ENCODE measurements around the gene KCNK15.

The KCNK15 gene

DNA sequence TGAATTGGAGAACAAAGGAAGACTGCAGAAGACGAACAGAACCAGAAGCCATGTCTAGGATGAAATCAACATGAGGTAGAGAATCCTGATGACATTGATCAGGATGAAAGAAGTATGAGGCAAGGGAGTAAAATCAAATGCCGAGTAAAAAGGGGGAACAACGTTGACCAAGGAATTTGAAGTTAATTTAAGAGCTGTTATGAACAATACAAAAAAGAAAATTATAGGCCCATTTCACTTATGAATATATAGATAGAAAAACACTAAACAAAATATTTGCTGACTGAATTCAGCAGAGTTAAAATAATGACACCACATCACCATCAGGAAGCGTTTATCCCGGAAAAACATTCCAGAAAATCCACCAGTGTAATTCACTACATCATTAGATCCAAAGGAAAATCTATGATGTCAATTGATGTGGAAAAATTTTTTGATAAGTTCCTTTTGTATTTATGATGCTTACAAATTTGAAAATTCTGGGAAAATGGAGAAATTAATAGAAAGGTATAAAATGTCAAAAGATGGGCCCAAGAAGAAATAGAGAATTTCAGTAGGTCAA lies 38.6 kb upstream of the KCNK15 start:
- H3K9ac ChIP-seq: no peak overlapping the region
- no peak overlapping the region for H3K4me2 ChIP-seq

DNA sequence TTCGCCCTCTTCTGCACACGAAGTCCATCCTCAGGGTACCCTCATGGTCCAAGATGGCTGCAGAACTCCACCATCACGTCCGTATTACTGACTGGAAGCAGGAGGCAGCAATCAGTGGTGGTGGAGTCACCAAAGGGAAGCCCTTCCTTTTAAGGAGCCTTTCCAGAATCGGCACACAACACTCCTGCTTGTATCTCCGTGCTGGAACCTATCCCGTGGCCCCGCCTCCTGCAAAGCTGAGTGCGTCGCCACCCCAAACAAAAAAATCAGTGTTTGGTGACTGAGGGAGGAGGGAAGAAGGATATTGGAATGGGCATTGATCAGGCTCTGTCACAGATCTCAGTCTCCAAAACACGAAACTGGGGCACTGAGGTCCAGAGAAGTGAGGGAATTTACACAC lies 36.3 kb upstream of the KCNK15 start:
- Histone ChIP-seq H3K4me2 (no peak overlapping the region), H3K36me3 (ENCODE audit: insufficient read depth) (no peaks in the 10 kb centered on the region), H3K27me3 (ENCODE audit: insufficient read depth, low read depth) (peaks cover 88% of the 10 kb centered on the region), H3K79me2 (ENCODE audit: insufficient read depth, low read depth) (no peaks in the 10 kb centered on the region), H3K27ac (no peak overlapping the region), H3K4me3 (IDR thresholded peaks at IDR 0.05; ENCODE audit: insufficient read depth, low read depth, low read length) (no peak overlapping the region), H3K9ac (no peak overlapping the region), H2AFZ (ENCODE audit: low read depth) (no peak overlapping the region), H4K20me1 (ENCODE audit: insufficient read depth) (no peaks in the 10 kb centered on the region; the same call in 1 of the 2 replicates), H3K4me1 (ENCODE audit: low read depth, poor library complexity, severe bottlenecking) (peaks cover 13% of the 10 kb centered on the region)
- TF ChIP-seq, protein P1, sequence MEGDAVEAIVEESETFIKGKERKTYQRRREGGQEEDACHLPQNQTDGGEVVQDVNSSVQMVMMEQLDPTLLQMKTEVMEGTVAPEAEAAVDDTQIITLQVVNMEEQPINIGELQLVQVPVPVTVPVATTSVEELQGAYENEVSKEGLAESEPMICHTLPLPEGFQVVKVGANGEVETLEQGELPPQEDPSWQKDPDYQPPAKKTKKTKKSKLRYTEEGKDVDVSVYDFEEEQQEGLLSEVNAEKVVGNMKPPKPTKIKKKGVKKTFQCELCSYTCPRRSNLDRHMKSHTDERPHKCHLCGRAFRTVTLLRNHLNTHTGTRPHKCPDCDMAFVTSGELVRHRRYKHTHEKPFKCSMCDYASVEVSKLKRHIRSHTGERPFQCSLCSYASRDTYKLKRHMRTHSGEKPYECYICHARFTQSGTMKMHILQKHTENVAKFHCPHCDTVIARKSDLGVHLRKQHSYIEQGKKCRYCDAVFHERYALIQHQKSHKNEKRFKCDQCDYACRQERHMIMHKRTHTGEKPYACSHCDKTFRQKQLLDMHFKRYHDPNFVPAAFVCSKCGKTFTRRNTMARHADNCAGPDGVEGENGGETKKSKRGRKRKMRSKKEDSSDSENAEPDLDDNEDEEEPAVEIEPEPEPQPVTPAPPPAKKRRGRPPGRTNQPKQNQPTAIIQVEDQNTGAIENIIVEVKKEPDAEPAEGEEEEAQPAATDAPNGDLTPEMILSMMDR (conservative IDR thresholded peaks at IDR 0.05; ENCODE audit: low read depth, low read length): no peak

More for the DNA sequence above, 38.6 kb upstream of the KCNK15 start:
- Histone ChIP-seq H4K20me1 (ENCODE audit: insufficient read depth) (no peaks in the 10 kb centered on the region; the same call in 1 of the 2 replicates), H3K27ac (no peak overlapping the region), H3K79me2 (ENCODE audit: insufficient read depth, low read depth) (no peaks in the 10 kb centered on the region), H3K4me1 (ENCODE audit: low read depth, poor library complexity, severe bottlenecking) (peaks cover 10% of the 10 kb centered on the region), H3K27me3 (ENCODE audit: insufficient read depth, low read depth) (peaks cover 83% of the 10 kb centered on the region), H3K4me3 (IDR thresholded peaks at IDR 0.05; ENCODE audit: insufficient read depth, low read depth, low read length) (no peak overlapping the region), H3K36me3 (ENCODE audit: insufficient read depth) (no peaks in the 10 kb centered on the region), H2AFZ (ENCODE audit: low read depth) (no peak overlapping the region)
- TF ChIP-seq, protein P1 (conservative IDR thresholded peaks at IDR 0.05; ENCODE audit: low read depth, low read length): no peak

DNA sequence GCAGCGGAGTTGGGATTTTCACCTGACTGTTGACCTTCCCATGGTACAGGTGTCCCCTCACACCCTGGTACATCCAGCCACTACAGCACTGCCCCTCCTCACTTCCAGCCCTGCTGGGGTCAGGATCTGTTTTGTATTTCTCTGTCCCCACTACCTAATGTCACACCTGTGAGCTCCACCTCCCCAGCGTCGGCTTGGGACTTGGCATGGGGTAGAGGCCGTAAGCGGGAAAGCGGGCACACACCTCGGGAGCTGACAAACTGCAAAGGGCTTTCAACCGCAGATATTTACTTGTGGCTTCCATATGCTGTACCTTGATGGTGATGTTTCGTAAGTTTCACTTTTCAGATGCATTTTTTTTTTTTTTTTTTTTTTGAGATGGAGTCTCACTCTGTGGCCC lies 35.9 kb upstream of the KCNK15 start:
- H3K79me2 ChIP-seq (ENCODE audit: insufficient read depth, low read depth): no peaks in the 10 kb centered on the region
- H3K27me3 ChIP-seq (ENCODE audit: insufficient read depth, low read depth): peaks cover 88% of the 10 kb centered on the region
- no peaks in the 10 kb centered on the region for H3K36me3 ChIP-seq (ENCODE audit: insufficient read depth)
- H2AFZ ChIP-seq (ENCODE audit: low read depth): no peak overlapping the region
- H3K4me2 ChIP-seq: no peak overlapping the region
- H3K9ac ChIP-seq: no peak overlapping the region
- TF ChIP-seq, protein P1 (conservative IDR thresholded peaks at IDR 0.05; ENCODE audit: low read depth, low read length): no peak
- no peaks in the 10 kb centered on the region; the same call in 1 of the 2 replicates for H4K20me1 ChIP-seq (ENCODE audit: insufficient read depth)
- H3K27ac ChIP-seq: no peak overlapping the region
- H3K4me3 ChIP-seq (IDR thresholded peaks at IDR 0.05; ENCODE audit: insufficient read depth, low read depth, low read length): no peak overlapping the region
- peaks cover 17% of the 10 kb centered on the region for H3K4me1 ChIP-seq (ENCODE audit: low read depth, poor library complexity, severe bottlenecking)

DNA sequence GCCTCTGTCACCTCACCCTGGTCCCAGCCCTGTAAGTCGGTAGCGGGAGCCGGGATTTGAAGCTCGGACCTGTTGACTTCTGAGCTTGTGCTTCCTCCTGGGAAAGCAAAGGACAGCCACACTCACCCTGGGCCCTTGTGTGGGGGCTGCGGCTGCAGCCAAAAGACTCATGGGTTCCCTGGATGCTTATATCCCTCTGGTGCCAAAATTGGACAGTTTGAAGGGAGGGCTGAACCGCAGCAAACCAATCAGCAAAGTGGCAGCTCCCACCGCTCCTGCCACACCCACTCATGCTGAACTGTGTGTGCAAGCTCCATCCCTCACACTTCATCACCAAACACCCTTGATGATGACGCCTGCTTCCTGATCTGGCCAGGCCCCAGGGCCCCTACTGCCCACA lies 34.4 kb upstream of the KCNK15 start:
- Histone ChIP-seq H2AFZ (ENCODE audit: low read depth) (no peak overlapping the region), H3K27ac (no peak overlapping the region), H3K4me2 (no peak overlapping the region), H4K20me1 (ENCODE audit: insufficient read depth) (no peaks in the 10 kb centered on the region; the same call in 1 of the 2 replicates), H3K36me3 (ENCODE audit: insufficient read depth) (no peaks in the 10 kb centered on the region), H3K9ac (no peak overlapping the region), H3K27me3 (ENCODE audit: insufficient read depth, low read depth) (peaks cover 88% of the 10 kb centered on the region), H3K4me3 (IDR thresholded peaks at IDR 0.05; ENCODE audit: insufficient read depth, low read depth, low read length) (no peak overlapping the region), H3K79me2 (ENCODE audit: insufficient read depth, low read depth) (no peaks in the 10 kb centered on the region), H3K4me1 (ENCODE audit: low read depth, poor library complexity, severe bottlenecking) (peaks cover 19% of the 10 kb centered on the region)
- TF ChIP-seq, protein P1 (conservative IDR thresholded peaks at IDR 0.05; ENCODE audit: low read depth, low read length): no peak

Data from KMS-11 (cell line).